Measurements from ENCODE around the gene HPS3.

GRCh38 chr3:149152420-149152819 lies 23.0 kb downstream of the HPS3 start:
- TF ChIP-seq POLR2AphosphoS5 (IDR thresholded peaks at IDR 0.05; ENCODE audit: low read depth, low read length) (no peak), TAF1 (IDR thresholded peaks at IDR 0.05; ENCODE audit: borderline replicate concordance, insufficient read depth, low read length) (no peak), SIN3A (IDR thresholded peaks at IDR 0.05; ENCODE audit: borderline replicate concordance, insufficient read depth, low read length) (no peak), REST (IDR thresholded peaks at IDR 0.05; ENCODE audit: insufficient read depth in 1 of 2, low read depth in 2 of 2, low read length in 2 of 2) (no peak), FOXP2 (optimal IDR thresholded peaks at IDR 0.05; ENCODE audit: borderline replicate concordance, extremely low read depth, extremely low read length, insufficient read depth) (no peak)
